Activated CD8-positive, alpha-beta memory T cell treated with anti-CD3 and anti-CD28 coated beads, Interleukin-2, amount 50 U/mL, for 1 hour (primary cell): ENCODE results near the gene ZNF469.
"Not testable (repeated sequence)": the region's sequence is repeated elsewhere in the genome, so short reads cannot be mapped to it uniquely, and the experiment has no call there.

ENCODE experiments used
- DNase-seq: peaks from one replicate; pipeline ENCODE4 v3.0.0-alpha.2; 2020; ENCODE audit errors: extremely low read depth

Gene ZNF469

DNA sequence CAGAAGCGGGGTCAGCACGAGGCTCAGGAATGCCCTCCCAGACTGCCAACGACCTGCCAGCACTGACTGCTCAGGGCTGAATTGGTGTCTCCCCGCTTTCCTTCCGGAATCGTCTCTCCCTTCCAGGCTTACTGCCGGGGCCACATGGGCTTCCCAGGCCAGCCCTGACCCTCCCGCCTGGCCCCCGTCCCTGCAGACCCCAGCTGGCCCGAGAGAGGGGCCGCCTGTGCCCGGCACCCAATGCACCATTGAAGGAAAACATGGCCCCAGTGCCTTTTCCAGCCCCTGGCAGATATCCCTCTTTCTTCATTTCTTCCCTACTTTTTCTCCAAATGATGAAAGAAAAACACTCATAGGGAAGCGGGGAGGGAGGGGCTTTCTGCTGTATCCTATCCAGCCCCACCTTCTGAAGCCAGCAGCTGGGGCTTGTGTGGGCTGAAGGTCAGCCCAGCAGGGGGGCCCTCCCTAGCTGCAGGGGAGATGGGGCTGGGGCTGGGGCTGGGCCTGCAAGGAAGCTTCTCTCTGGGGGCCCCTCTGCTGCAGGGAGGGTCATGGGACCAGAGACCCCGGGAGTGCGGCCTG lies 25.9 kb downstream of the ZNF469 start:
- DNase-seq: no peak

- DNase-seq: no peak
Measured at GRCh38 chr16:88409296-88410065, 26.7 kb downstream of the ZNF469 start.

DNA sequence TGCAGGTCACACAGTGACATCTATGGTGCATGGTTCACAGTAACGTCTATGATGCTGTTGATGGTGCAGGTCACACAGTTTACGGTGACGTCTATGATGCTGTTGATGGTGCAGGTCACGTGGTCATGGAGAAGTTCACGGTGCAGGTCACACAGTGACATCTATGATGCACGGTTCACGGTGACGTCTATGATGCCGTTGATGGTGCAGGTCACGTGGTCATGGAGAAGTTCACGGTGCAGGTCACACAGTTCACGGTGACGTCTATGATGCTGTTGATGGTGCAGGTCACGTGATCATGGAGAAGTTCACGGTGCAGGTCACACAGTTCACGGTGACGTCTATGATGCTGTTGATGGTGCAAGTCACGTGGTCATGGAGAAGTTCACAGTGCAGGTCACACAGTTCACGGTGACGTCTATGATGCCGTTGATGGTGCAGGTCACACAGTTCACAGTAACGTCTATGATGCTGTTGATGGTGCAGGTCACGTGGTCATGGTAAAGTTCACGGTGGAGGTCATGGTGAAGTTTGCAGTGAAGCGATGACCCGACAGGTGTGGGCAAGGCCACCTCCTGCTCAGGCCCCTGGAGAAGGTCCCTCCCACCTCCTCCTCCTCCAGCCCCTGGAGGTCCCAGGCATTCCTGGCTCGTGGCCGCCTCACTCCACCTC lies 27.7 kb downstream of the ZNF469 start:
- DNase-seq: not testable (repeated sequence)

GRCh38 chr16:88411951-88412576 lies 29.3 kb downstream of the ZNF469 start:
- DNase-seq: no peak

DNA sequence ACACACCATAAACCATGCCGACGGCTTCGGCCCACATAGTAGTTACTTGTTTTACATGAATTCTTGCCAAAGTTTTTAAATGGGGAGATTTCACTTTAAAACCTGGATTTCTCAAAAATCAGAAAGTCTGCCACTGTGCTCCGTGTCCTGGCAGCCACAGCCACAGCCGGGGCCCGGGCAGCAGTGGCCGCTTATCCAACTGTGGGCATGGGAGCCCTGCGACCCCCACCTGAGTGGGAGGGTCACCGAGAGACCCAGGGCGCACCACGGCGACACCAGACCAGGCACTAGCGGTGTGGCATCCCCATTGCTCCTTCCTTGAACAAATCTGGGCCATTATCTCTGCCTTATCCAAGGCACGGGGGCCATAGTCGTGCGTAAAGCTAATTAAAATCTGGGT lies 30.0 kb downstream of the ZNF469 start:
- DNase-seq: no peak

DNA sequence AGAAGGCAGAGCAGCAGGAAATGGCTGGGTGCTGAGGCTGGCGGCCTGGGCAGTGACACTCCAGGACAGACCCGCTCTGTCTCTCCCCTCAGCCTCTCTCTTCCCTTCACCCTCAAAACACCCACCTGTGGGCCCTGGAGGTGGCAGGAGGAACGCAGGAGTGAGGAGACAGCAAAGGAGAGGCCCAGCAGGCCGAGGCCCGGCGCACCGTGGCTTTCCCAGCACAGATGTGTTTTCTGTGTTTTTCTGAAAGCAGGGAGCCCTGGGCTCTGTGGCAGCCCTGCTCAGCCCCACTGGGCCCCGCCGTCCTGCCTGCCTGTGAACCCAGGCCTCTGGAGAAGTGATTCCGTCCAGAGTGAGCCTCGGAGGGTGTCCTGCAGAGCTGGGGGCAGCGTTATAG lies 30.5 kb downstream of the ZNF469 start:
- no peak for DNase-seq

GRCh38 chr16:88413631-88414030 lies 30.9 kb downstream of the ZNF469 start:
- DNase-seq: no peak

DNA sequence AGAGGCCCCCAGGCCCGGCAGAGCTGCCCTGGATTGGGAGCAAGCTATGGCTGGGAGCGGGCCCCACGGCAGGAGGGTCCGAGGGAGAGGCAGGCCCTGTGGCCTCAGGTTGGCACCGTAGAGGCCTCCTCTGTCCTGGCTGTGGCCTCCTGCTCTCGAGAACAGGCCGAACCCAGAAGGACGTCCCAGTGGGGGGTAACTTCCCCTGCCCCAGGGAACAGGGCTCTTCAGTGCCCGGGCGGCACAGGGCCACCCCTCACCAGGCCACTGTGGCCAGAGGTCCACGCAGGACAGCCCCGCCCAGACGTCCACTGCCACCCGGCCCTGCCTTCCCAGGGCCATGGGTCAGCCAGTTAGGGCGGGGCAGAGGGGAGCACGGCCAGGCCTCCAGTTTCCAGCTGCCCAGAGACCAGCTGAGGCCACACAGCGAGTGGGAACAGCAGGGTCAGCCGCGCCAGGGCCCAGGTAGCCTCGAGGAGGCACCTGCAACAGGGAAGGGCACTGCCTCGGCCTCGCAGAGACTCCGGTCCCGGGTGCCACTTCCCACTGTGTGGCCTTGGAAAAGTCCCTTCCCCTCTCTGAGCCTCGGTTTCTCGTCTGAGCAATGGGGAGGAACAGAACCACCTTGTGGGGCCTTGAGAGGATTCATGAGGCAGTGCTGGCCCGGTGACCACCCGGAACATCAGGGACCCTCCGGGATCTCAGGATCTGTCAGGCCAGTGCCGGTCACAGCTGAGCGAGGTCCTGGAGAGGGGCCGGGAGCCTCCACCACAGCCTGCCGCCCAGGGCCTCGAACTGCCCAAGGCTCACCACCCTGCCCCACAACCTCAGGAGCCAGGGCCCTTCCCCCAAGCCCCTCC lies 32.0 kb downstream of the ZNF469 start:
- no peak for DNase-seq

- no peak for DNase-seq
Measured at GRCh38 chr16:88415381-88415705, 32.6 kb downstream of the ZNF469 start.

DNA sequence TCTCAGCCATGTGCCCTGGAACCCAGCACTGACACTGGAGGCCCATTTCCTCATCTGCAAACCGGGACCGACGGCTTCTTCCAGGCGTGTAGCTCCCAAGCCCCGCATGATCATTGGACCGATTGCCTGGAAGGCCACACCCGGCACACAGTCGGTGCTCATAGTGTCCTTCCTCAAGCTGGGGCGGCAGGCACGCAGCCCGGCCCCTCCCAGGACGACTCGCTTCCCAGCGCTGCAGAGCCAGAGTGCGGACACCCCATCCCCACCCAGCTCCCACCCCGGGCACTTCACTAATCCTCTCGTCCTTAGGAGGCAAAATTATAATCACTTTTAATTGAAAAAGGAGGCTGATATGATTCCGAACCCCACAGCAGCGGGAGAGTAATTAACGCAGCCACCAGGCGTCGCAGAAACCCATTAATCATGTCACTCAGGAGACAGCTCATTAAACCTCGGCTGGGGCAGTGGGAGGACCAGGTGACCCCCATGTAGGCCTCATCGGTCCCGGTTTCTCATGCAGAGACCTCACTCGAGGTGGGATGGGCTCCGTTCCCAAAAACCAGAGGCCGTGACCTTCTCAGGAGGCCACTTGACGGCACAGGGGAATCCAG lies 33.1 kb downstream of the ZNF469 start:
- no peak for DNase-seq

- DNase-seq: no peak
Measured at GRCh38 chr16:88416686-88417085, 33.9 kb downstream of the ZNF469 start.

GRCh38 chr16:88417684-88418476 lies 35.1 kb downstream of the ZNF469 start:
- DNase-seq: no peak

DNA sequence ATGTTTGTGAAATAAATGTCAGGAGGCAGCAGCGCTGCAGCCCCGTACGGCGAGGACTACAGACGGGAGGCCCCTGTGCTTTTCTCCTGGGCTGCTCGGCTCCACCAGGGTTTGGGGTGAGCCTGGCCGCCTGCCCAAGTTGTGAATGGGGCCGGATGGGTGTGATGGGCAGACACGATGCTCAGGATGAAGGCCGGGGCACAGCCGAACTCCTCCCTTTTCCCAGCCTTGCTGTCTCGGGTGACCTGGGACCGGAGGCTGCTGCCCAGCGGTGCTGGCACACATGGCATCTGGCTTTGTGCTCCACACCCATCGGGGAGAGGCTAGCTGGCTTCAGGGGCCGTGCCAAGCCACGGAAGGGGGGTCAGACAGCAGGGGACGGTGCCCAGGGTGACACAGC lies 36.1 kb downstream of the ZNF469 start:
- no peak for DNase-seq

DNA sequence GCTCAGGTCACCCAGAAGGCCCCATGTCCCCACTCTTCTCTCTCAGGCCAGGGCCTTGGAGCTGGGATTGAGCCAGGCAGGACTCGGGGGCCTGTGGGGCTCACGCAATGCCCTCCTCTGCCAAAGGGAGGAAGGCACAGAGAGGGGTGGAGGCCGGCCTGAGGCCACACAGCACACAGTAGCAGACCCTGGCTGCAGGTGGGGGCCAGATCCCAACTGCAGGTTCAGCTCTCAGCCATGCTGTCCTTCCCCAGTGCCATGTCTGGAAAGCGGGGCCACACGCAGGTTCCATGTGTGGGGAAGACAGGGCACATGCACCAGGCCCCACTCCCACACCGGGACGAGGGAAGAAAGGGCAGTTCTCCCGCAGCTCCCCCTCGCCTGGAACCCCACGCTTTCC lies 37.0 kb downstream of the ZNF469 start:
- no peak for DNase-seq

DNA sequence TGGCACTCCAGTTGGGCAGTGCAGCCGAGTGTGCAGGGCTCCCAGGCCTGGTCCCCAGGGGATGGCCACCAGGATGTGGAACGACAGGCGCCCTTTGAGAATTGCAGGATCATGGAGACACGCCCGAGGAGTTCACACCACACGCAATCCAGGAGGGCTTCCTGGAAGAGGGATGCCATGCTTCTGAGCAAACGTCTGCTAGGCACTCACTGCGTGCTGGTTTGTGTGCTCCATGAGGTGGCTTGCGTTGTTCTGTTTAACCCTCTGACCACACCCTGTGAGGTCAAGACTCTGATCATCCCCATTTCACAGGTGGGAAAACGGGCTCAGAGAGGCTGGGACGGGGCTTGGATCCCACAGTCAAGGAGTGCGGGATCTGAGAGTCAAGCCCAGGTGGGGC lies 37.7 kb downstream of the ZNF469 start:
- DNase-seq: no peak

GRCh38 chr16:88421301-88421700 lies 38.5 kb downstream of the ZNF469 start:
- no peak for DNase-seq

GRCh38 chr16:88421871-88422433 lies 39.2 kb downstream of the ZNF469 start:
- no peak for DNase-seq

- DNase-seq: no peak
Measured at GRCh38 chr16:88422733-88423447, 40.1 kb downstream of the ZNF469 start.

GRCh38 chr16:88423448-88423850 lies 40.7 kb downstream of the ZNF469 start:
- no peak for DNase-seq
